ENCODE measurements around the gene SPIN1. TPM values are rescaled to one million over a fixed set of nuclear protein-coding genes. Genes with fewer than 3 reads are reported as not detected.
A peak's percentile ranks its signal among the peaks of the same experiment; 100 is the strongest.

The SPIN1 gene
- total RNA-seq, 4 donors from 2014 or later, result 55.8 to 388 (median 127) TPM

GRCh38 chr9:88392549-88392948 is 4.3 kb downstream of the SPIN1 start:
- intact Hi-C loops (cut with DNase I; ENCODE audit: low total_unique reads), result loop anchor here (10.0 kb wide), 1 partner anchor 182 kb away; no protein-coding TSS in a partner anchor
- H3K36me3 ChIP-seq, result no peaks in the 10 kb centered on the region
- TF ChIP-seq, protein P1, sequence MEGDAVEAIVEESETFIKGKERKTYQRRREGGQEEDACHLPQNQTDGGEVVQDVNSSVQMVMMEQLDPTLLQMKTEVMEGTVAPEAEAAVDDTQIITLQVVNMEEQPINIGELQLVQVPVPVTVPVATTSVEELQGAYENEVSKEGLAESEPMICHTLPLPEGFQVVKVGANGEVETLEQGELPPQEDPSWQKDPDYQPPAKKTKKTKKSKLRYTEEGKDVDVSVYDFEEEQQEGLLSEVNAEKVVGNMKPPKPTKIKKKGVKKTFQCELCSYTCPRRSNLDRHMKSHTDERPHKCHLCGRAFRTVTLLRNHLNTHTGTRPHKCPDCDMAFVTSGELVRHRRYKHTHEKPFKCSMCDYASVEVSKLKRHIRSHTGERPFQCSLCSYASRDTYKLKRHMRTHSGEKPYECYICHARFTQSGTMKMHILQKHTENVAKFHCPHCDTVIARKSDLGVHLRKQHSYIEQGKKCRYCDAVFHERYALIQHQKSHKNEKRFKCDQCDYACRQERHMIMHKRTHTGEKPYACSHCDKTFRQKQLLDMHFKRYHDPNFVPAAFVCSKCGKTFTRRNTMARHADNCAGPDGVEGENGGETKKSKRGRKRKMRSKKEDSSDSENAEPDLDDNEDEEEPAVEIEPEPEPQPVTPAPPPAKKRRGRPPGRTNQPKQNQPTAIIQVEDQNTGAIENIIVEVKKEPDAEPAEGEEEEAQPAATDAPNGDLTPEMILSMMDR (IDR thresholded peaks at IDR 0.05), result no peak
- no peak for TF ChIP-seq POLR2A (IDR thresholded peaks at IDR 0.05)
- no peak for DNase-seq
- H3K27me3 ChIP-seq, result no peaks in the 10 kb centered on the region
- H3K4me3 ChIP-seq, result no peak overlapping the region
- H3K27ac ChIP-seq, result no peak overlapping the region
- H3K9me3 ChIP-seq, result no peaks in the 10 kb centered on the region
- peaks cover 0 to 4% of the 10 kb centered on the region in 2 donors for H3K4me1 ChIP-seq

GRCh38 chr9:88396836-88397577 is 8.8 kb downstream of the SPIN1 start:
- Histone ChIP-seq H3K27me3 (no peaks in the 10 kb centered on the region), H3K9me3 (no peaks in the 10 kb centered on the region), H3K36me3 (no peaks in the 10 kb centered on the region), H3K4me1 (peaks cover 0 to 4% of the 10 kb centered on the region in 2 donors), H3K4me3 (no peak overlapping the region), H3K27ac (no peak overlapping the region)
- DNase-seq, result no peak
- intact Hi-C loops (cut with DNase I; ENCODE audit: low total_unique reads), result loop anchor here (10.0 kb wide), 1 partner anchor 178 kb away; no protein-coding TSS in a partner anchor
- TF ChIP-seq, protein P1 (IDR thresholded peaks at IDR 0.05), result no peak
- no peak for TF ChIP-seq POLR2A (IDR thresholded peaks at IDR 0.05)

DNA sequence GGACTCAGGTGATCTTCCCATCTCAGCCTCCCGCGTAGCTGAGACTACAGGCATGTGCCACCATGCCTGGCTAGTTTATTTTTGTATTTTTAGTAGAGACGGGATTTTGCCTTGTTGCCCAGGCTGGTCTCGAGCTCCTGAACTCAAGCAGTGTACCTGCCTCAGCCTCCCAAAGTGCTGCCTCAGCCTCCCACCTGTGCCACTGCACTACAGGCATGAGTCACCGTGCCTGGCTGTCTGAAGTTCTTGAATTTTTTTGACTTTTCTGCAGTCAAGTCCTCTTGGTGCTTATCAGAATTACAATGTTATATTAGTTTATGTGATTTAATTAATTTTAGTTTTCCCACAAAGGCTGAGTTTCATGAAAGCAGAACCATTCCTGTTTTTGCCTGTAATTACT is 9.8 kb downstream of the SPIN1 start:
- H3K27me3 ChIP-seq, result no peaks in the 10 kb centered on the region
- peaks cover 0 to 4% of the 10 kb centered on the region in 2 donors for H3K4me1 ChIP-seq
- H3K9me3 ChIP-seq, result no peaks in the 10 kb centered on the region
- TF ChIP-seq, protein P1 (IDR thresholded peaks at IDR 0.05), result no peak
- no peak for TF ChIP-seq POLR2A (IDR thresholded peaks at IDR 0.05)
- H3K36me3 ChIP-seq, result no peaks in the 10 kb centered on the region
- no peak overlapping the region for H3K4me3 ChIP-seq
- intact Hi-C loops (cut with DNase I; ENCODE audit: low total_unique reads), result loop anchor here (10.0 kb wide), 1 partner anchor 177 kb away; no protein-coding TSS in a partner anchor
- no peak for DNase-seq
- H3K27ac ChIP-seq, result no peak overlapping the region

- no peak for DNase-seq
- Histone ChIP-seq H3K4me1 (peaks cover 0 to 4% of the 10 kb centered on the region in 2 donors), H3K9me3 (no peaks in the 10 kb centered on the region), H3K36me3 (no peaks in the 10 kb centered on the region), H3K4me3 (no peak overlapping the region), H3K27me3 (no peaks in the 10 kb centered on the region), H3K27ac (peak overlapping the region in 1 of 2 donors; percentile 54)
- intact Hi-C loops (cut with DNase I; ENCODE audit: low total_unique reads), result loop anchor here (10.0 kb wide), 1 partner anchor 175 kb away; no protein-coding TSS in a partner anchor
- TF ChIP-seq POLR2A (IDR thresholded peaks at IDR 0.05), result no peak
- TF ChIP-seq, protein P1 (IDR thresholded peaks at IDR 0.05), result no peak
Measured at GRCh38 chr9:88399966-88400365, 11.7 kb downstream of the SPIN1 start.

- no peak overlapping the region for H3K27ac ChIP-seq
- intact Hi-C loops (cut with DNase I; ENCODE audit: low total_unique reads), result no loop called here
- DNase-seq, result no peak
- no peaks in the 10 kb centered on the region for H3K27me3 ChIP-seq
- H3K4me3 ChIP-seq, result no peak overlapping the region
- H3K4me1 ChIP-seq, result no peaks in the 10 kb centered on the region
- no peak for TF ChIP-seq POLR2A (IDR thresholded peaks at IDR 0.05)
- TF ChIP-seq, protein P1 (IDR thresholded peaks at IDR 0.05), result no peak
- H3K9me3 ChIP-seq, result no peaks in the 10 kb centered on the region
- no peaks in the 10 kb centered on the region for H3K36me3 ChIP-seq
Measured at GRCh38 chr9:88403340-88403739, 15.1 kb downstream of the SPIN1 start.
